Daoy (cell line): ENCODE data around the gene UTS2R. TPM values are rescaled to one million over a fixed set of nuclear protein-coding genes. Genes with fewer than 3 reads are reported as not detected.

Experiments used
- DNase-seq: peaks from one replicate; pipeline ENCODE4 v3.0.0-alpha.2; 2015; ENCODE audit warnings: low read depth
- total RNA-seq: library from RNA; depleted of rRNA; stranded (reverse); fragments of >200 nt; shearing (Covaris generic); gene quantifications from 2 replicates; pipeline ENCODE4 v1.2.3, GENCODE V29; 2014; rRNA removed

The UTS2R gene
- total RNA-seq = not detected in 2 replicates

- DNase-seq = no peak
Measured at GRCh38 chr17:82371333-82372248, at the start of gene UTS2R. Gene UTS2R, plus strand, starts transcription at chr17:82371765. Its CDS starts 2,560 bp downstream, at chr17:82374325.

GRCh38 chr17:82321947-82322466 lies 49.6 kb upstream of the UTS2R start:
- no peak for DNase-seq

- DNase-seq = no peak
Measured at GRCh38 chr17:82322526-82323453, 48.8 kb upstream of the UTS2R start.

GRCh38 chr17:82323514-82324234 lies 47.9 kb upstream of the UTS2R start:
- DNase-seq = no peak

GRCh38 chr17:82324566-82325285 lies 46.8 kb upstream of the UTS2R start:
- no peak for DNase-seq

DNA sequence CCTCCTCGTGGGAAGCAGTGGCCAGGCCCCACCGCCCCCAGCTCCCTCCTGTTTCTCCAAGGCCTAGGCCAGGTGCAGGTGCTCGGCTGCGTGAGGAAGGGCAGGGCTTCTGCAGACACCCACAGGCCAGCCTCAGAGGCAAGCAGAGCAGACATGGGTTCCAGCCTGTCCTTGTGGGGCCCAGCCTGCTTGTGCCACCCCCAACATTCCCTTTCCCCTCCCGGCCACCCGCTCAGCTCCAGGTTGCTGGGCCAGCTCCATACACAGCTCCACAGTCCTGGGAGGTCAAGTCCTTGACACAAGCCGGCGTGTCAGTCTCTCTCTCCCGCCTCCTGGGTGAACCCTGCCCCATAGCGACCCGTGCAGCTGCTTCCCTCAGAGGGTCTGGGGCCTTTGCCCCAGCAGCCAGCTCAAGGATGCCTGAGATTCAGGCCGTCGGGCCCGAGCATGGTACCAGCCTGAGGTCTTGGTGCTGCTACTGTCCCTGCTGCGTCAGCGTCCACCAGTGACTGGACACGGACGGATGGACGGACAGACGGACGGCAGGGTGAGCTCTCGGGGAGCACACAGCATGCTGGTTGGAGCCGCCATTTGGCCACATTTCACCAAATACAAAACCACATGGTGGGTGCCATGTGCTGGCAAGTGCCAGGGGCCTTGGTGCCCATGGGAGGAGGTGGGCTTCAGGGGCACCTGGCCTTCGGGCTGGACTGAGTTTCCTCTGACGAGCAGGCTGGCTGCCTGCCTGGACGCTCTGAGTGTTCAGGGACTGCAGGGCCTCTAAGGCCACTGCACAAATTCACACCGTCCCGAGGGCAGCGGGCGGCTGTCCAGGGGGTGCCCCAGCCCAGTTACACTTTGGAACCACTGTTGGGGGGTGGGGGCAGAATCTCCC lies 46.0 kb upstream of the UTS2R start:
- no peak for DNase-seq

DNA sequence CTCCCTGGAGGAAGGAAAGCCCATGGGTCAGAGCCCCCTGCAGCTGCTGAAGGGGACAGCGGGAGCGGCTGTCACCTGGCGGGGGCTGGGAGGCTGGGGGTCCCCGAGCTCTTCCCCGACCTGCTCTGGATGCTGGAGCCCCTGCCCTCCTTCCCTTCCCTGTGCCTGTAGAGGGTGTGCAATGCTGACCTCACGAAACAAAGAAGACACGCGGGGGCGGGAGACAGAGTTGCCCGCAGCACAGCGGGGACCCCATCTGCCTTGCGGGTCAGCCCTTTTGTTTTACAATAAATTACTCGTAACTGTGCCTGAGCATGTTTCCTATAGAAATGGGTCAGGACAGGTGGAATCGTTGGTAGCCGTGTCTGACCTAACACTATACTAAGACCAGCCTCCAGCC lies 44.3 kb upstream of the UTS2R start:
- no peak for DNase-seq

DNA sequence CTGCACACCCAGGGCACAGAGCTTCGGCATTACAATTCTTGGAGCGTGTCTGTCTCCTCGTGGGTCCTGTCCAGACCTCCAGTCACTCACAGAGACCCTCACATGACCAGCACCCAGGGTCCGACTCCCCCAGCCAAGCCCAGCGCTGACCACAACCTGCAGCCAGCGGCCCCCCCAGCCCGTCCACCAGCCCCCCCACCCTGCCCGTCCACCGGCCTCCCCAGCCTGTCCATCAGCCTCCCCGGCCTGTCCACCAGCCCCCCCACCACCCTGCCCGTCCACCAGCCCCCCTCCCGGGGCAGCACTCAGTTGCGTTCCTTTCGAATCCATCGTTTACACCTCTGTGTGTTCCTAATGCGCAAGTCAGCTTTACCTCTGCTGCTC lies 43.8 kb upstream of the UTS2R start:
- no peak for DNase-seq

DNA sequence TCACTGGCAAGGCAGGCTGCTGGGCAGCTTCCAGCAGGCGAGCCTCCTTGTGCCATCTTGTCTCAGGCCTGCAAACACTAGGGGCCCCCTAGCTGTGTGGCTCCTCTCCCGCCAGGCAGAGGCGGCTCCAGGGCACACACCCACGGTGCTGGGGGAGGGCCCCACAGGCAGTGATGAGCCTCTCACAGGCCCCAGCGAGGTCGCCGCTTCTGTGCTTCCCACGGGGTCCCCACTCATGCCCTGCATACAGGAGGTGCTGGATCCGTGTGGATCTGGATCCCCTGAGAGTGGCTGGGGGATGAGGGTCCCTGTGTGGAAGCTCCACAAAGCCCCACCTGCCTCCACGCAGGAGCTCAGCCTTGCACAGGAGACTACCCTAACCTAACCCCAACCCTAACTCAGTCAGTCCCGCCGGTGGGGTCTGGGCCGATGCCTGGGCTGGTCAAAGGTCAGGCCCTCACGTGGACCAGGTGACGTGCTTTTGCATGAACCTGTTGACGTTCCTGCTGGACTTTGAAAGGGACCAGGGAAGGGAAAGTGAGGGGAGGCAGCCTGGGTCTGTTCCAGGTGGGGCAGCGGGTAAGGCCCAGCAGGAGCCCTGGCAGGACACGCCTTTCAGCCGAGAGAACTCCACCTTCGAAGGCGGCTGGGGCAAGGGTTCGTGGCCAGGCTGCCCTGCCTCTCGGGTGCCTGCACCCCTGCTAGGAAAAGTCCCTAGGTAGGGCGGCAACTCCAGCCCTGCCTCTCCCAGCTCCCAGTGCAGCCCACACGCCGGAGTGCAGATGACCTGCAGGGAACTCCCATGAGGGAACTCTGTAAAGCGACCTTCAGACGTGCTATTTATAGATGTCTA lies 43.2 kb upstream of the UTS2R start:
- DNase-seq = no peak

DNA sequence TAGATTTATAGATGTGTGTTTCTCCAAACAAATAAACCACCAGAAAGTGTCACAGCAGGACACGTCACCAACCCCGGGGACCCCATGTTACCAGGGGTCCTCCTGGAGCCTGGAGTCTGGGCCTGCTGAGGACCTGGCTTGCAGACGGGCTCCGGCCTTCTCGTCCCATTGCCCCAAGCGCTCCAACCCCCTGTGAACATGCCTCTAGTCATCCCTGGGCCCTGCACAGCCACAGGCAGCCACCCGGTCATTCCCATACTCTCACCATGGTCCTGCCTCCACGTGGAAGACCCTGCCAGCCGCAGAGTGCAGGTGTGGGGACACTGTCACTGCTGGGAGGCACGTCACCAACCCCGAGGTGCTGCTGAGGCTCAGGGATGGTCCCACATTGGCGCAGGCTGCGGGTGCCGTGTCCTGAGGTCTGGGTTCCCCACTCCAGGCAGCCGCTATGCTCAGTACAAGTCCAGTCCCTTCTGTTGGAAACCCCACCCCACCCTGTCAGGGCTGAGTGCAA lies 42.5 kb upstream of the UTS2R start:
- DNase-seq = no peak

- DNase-seq = no peak
Measured at GRCh38 chr17:82329683-82330321, 41.8 kb upstream of the UTS2R start.

GRCh38 chr17:82330322-82331239 lies 41.0 kb upstream of the UTS2R start:
- peak; percentile 89 for DNase-seq

DNA sequence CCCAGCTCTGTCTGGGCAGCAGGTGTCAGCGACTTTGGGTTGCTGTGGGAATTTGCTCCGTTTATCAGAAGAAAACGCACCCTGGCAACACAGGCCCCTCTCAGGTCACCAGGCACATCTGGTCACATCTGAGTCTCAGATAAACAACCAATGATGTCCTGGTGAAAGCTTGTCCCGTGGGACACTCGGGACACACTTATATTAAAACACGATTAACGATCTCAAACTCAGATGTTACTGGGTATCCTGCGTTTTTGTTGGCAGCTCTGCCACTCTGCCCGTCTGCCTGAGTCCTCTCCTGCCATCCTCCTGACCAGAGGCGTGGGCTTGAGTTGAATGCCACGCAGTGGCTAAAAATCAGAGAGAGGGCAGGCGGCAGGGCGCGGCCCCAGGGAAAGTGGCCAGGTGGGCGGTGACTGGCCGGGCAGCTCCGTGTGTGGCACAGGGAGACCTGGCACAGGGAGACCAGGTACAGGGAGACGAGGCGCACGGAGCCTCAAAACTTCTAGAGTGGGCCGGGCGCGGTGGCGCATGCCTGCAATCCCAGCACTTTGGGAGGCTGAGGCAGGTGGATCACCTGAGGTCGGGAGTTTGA lies 40.1 kb upstream of the UTS2R start:
- DNase-seq = no peak

- DNase-seq = peak; percentile 61
Measured at GRCh38 chr17:82332669-82333278, 38.8 kb upstream of the UTS2R start.

- DNase-seq = peak; percentile 40
Measured at GRCh38 chr17:82333279-82334171, 38.0 kb upstream of the UTS2R start, which contains the start of gene SECTM1. Gene SECTM1, minus strand, starts transcription at chr17:82333766. Its CDS starts 6,526 bp downstream, at chr17:82327240.
